NCI-H446 (cell line): ENCODE results near the gene POLL.
"Not testable (repeated sequence)": the region's sequence is repeated elsewhere in the genome, so short reads cannot be mapped to it uniquely, and the experiment has no call there.

Experiments used
- DNase-seq, 2 experiments: peaks; one replicate each; lab custom pipeline; 2025; lab: John Stamatoyannopoulos, UW

POLL gene

DNA sequence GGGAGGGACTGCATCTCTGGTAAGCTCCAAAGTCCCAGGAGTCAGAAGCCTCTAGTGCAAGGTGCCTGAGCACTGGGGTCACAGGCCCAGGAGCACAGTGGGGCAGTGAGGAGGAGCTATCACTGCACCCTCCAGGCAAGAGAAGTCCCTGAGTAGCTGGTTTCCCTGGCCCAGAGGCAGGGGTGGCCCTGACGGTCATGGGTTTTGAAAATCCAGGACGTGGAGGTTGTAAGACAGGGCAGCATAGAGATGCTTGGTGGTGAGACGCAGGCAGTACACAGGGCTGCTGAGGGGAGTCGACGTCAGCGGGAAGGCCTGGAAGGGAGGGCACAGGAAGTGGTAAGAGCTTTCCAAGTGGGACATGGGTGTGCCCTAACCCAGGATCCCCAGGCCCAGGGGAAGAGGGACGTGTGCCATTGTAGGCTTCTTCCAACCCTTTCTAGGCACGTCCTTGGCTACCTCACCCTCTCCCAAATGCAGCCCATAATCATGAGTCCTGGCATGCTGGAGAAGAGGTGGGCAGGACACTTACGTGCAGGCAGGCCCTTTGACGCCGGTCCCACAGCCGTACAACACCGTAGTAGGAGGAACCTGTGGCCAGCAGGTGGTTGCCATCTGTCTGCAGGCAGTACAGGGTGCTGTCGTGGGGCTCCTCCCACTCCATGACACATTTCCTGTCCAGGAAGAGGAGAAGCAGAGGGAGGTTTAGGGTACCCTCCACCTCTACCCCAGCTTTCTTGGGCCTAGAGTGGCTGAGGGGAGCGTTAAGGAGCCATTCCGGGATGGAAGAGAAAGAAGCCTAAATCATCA is 23.2 kb upstream of the POLL start:
- DNase-seq: no peak

DNA sequence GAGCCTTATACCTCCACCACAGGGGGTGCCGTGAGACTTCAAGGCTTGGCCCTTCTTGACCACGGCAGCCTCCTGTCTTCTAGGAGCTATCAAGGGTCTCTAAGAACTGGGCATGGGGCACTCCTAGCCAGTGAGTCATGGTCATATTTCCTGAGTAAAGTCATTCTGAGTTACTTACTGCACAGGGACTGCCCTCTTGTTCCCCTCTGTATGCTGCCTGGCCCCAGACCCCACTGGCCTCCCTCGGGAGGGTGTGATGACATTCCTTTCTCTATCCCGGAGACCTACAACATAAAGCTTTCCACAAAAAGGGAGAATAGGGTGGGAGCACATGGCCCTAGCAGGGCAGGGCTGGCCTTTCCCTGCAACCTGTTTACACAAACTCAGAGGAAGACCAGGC is 21.4 kb upstream of the POLL start:
- no peak for DNase-seq

DNA sequence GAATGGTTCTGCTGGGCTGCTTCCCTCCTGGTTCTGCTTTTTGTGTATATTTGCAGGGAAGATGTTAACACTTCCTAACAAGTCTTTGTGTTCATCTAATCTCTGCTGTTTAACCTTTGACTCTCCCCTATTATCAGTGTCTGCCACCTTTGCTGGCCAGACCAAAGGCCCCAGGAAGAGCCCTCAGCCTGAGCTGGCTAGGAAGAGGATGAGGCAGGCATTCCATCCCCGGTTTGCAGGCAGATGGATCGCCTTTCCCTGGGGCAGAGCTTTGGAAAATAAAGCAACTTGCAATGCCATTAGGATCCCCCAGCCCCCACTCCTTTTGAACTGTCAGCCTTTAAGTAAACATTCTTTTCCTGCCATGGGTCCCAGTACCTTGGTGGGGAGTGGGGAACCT is 19.1 kb upstream of the POLL start:
- DNase-seq: no peak

DNA sequence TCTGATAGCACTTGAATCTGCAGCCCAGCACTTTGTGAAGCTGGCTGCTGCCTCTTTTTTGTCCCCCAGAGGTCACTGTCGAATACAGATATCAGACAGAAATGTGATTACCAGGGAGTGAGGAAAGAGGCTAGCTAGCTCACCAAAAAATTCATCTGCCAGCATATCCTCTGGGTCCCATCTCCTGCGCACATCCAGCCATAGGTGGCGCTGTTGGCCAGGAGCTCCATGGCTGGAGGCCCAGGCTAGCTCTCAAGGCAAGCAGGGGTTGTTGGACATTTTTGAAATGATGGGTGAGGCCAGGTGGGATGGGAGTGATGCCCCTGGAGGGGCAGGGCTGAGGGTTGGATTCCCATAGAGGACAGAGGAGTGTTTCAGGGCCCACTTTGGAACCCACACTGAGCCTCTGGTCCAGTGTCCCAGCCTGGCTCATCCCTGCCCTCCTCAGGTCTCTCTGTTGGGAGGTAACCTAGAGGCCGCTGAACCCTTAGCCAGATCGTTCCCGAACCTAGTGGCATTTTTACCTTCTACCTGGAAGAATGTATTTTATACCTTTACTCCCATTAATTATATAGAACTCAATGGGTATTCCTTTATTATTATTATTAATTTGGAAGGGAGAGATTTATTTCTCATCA is 14.8 kb upstream of the POLL start:
- DNase-seq: peak; percentile 42 to 65

DNA sequence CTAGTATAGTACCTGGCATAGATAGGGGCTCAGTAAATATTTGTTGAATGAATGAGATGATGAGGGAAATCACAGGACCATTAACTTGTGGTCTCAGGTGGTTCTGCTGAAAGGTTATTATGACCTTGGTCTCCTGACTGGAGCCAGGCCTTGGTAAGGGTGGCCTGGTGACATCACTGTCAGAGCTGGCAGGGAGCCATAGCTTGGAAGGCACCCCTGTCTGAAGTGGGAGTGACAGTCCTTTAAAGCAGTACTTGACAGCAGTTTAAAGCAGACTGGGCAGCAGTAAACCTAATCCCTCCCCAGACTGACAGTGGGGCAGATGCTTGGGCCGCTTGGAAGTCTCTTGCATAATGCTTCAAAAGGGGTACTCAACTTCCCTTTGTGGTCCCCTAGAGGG is 13.5 kb upstream of the POLL start:
- DNase-seq: no peak

DNA sequence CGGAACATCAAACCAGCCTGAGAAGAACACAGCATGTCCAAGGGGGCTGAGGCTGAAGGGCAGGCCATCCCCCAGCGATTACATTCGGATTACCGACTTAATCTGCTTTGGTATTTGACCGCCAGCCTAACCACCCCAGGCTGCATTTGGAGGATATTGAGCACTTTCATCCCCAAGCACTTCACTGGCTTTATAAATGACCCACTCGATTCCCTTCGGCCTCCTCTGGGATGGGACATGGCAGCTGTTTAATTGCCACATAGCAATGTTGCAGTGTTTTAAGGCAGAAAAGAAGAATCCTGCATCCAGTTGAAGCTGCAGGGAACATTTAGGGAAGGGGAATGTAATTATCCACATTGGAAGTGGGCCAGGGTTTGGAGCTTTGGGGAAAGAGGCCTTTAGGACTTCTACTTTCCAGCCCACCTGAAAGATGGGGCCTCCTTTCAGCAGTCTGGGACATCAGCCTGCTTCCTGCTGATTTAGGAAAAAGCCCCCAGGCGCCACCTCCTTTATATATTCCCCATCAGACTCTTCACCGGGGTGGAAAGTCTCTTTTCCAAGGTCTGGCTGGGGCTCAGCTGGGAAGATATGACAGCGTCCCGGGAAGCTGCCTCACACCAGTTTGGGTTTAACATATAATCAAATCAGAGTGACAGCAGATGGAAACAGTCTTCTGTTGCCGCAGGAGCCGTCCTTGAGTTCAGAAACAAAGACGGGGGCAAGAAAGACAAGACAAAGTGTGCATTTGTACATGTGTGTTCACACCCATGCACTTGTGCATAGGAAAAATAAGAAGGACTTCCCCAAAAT is 9.2 kb upstream of the POLL start:
- no peak for DNase-seq

DNA sequence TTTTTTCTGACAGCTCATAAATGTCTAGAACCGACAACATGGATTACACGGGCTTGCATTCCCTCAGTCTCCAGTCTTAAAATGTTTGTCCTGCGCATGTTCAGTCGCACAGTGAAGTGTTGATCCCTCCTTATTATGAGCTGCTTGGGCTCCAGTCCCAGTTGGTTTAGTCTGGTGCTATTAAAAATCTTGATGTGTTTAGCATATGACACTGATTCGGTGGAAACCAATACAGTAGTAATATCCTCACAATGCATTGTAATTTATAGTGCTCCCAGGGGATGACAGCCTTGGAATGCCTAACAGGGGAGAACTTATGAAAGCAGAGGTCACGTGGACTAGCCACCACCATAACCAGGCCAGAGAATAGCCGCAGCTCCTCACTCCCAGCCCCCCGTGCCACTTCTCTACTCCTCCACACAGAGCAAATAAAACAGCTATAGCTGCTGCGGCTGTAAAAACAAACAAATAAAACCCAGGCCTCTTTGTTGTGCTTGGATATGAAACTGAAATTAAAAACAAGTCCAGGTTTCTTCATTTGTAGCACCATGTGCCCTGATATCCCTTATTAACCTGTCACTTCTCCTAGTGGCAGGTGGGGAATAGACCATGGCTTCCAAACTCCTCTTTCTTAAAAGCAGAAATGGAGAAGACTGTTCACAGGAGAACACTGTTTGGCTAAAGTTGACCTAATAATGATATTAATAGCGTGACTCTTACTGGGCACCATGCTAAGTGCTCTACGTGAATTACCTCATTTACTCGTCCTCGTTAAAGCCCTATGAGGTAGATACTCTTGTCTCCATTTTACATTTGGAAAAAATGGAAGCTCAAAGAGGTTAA is 7.8 kb upstream of the POLL start:
- no peak for DNase-seq

DNA sequence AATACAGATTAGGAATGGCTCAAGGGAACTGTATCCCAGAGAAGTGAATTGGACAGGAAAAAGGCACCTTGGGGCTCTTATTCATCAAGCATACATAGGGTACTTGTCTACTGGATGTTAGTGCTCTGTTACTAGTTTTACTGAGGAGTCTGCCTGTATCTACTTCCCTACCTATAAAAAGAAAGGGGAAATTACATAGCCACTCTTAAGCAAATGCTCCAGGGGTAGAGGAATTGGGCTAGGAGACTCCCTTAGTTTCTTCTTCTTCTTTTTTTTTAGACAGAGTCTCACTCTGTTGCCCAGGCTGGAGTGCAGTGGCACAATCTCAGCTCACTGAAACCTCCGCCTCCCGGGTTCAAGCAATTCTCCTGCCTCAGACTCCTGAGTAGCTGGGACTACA is 5.3 kb upstream of the POLL start:
- not testable (repeated sequence) for DNase-seq

DNA sequence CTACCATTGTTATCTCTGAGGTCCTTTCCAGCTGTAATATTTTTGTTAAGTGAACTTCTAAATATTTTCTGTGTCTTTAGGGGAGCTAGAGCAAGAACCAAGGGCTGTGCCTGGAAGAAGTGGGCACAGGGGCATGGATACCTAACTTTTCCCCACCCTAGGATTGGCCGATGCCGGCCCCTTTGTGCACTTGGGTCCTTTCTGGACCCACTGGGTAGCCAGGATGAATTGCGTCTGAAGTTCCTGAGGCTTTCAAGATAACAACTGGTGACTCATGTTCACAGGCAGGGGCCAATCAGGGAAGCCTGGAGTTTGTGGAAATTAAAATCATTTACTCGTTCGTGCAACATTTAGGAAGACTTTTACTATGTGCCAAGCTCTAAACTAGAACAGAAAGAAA is 822 bp upstream of the POLL start:
- no peak for DNase-seq

DNA sequence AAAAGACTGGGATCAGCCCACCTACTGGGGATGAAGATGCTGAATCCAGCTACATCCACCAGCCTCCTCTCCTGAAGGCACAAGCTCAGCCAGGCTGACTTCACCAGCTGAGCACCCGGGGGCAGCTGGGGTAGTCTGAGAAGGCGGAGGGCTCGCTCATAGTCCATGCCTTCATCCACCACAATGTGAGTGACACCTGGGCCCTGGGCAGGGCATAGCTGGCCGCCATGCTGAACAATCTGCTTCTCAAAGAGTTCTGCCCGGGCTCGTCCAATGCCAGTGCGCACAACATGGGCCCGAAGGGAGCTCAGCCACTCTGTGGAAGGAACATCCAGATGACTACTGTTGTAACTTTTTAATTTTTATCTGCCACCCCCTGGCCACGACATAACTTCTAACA is 2.2 kb downstream of the POLL start:
- no peak for DNase-seq

DNA sequence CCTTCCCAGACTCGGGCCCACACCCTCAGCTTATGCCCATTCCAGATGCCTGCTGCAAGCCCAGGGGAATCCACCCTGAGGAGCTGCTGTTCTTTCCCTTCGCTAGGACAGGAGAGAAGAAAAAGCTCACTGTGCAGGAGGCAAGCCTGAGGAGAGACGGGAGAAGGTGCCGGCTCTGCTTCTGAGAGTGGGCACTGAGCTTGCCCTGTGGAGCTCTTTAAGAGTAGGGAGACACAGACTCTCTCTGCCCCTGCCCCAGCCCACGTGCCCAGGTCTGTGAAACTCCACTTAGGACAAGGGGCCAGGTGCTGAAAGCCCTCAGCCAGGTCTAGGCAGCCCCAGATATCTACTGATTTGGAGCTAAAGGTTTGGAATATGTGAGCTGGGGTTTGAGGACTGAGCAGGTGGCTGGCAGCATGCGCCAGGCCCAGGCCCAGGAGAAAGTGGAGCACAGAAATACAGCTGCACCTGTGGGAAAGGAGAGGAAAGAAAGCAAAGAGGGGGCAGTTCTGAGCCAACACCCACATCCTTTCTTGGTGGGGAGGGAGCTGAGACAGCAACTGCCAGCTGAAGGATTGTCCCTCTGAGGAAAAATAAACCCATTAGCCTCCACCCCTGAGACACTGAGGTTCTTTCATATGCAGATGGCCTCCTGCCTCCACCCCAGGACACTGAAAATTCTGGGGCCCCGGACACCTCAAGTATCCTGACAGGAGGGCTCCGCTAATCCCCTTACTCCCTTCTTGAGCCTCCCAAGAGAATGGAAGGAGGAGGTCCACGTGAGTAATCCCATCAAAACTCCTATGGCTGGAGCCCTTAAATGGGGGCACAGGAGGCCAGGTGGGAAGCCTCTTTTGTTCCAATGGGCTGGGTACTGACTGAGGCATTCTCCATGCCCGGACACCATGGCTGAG is 7.3 kb downstream of the POLL start:
- DNase-seq: no peak

DNA sequence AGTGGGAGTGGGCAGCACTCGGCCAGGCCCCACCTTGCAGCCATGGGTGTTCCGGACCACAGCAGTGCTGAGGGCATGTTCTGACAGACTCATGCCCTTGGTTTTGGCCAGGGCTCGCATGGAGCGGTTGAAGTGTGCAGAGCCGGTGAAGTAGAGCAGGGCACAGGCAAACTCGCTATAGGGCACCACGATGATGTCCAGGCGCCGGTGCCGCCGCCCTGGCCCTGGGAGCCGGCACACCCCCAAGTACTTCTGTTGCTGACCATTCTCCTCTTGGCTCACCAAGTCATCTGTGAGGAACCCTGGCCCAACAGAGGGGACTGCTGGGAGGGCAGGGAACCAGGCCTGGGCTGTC is 8.6 kb downstream of the POLL start:
- DNase-seq: no peak

DNA sequence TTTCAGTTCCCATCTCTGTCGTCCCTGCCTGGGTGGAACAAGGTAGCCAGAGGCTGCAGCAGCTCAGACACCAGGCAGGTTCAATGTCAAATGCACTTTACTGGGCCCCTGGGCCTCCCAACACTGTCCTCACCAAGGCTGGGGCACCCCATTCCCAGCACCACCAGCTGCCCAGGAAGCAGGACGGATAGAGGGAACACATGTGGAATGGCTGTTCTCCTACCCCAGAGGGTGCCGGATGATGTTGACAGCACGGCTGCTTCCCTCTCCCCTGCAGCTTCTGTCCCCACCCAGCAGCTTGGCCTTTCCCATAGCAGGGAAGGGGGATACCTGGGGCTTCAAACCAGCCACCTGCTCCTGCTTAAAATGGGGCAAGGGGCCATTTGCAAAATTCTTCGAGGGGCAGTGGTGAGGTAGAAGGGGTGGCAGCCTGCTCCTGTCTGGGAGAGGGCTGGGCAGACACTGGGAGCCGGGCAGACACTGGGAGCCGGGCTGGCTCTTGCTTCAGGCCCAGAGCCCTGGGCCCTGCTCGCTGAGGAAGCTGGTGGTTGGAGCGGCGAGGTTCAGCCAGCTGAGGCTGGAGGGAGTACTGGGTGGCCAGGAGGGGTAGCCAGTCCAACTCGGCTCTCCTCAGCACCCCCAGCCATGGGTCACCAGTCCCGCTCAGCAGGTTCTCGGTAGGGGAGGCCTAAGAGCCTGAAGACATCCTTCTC is 9.1 kb downstream of the POLL start:
- DNase-seq: no peak

DNA sequence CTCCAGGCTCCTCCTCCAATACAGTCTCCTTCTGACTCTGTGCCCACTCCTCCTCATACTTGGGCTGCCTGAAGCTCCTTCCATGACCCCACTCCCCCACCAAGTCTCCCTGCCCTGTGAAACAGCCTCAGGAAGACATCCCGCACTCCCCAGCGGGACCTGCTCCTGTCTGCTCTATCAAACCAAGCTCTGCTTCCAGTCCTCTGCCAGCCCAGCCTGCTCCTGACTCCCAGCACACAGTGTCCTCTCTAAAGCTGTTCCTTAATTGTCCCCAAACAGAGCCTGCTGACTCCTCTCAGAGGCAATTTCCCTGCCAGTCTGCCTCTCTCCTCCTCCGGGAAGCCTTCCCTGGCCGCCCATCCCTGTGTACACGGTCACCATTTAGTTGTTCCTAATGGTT is 9.9 kb downstream of the POLL start:
- no peak for DNase-seq

DNA sequence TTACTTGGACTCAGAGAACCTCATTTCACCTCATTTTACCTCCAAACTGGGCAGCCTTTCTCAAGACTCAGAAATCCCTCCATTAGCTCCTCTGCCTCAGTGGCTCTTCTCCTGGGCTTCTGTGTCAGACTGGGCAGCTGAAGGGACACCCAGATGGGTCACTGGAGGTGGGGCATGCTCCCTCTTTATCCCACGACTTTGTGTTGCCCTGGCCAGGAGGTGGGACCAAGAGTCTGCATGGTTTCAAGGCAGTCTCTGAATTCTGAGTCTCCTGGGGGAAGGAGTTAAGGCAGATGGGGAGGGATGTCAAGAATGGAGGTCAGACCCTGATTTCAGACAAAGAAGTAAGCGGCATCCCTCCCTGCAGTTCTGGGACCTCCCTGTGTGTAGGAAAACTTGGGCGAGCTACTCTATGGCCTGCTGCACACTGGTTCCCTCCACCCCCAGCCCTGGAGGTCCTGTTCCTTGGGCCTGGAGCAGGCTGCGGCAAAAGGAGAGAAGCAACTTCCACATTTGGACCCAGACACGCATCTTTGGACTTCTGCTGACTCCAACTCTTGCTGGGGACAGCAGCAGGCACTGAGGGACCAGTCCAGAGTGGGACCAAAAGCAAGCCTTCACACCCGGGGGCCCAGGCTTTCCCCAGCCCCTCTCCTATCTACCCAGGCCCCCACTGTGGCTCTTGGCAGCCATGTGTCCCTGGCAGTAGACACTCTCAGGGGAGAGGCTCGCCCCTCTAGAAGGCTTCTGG is 10.8 kb downstream of the POLL start:
- no peak for DNase-seq

DNA sequence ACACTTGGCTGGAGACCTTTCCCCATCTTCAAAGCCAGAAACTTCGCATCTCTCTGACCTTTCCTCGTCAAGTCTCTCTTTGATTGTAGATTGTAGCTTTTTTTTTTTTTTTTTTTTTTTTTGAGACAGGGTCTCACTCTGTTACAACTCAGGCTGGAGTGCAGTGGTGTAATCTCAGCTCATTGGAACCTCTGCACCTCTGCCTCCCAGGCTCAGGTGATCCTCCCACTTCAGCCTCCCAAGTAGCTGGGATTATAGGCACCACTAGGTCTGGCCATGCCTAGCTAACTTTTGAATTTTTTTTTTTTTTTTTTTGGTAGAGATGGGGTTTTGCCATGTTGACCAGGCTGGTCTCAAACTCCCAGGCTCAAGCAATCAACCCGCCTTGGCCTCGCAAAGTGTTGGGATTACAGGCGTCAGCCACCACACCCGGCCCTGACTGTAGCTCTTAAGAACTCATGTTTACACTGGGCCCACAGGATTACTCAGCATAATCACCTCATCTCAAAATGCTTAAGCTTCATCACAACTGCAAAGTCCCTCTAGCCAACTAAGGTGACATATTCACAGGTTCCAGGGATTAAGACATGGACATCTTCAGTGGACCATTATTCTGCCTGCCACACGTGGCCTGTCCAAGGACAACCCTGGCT is 11.7 kb downstream of the POLL start:
- no peak for DNase-seq

DNA sequence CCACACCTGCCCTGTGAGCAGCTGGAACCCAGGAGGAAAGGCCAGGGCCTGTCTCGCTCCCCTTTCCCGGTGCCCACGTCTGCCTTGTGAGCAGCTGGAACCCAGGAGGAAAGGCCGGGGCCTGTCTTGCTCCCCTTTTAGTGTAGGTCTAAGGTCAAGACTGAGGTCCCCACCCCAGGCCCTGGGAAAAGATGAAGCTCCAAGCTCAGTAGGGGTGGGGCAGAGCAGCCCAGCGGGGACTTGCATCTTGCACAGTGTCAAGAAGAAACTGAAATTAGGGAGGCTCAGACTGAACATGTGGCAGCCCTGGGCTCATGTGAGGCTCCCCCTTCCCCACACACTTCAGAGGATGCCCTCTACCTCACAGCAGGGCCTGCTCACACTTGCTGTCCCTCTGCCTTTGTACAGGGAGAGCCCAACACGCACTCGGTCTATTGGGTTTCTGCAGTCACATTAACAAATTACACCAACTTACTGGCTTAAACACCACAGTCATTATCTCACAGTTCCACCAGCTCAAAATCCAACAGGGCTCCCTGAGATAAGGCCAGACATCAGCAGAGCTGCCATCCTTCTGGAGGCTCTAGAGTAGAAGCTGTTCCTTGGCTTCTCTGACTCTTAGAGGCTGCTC is 12.4 kb downstream of the POLL start:
- DNase-seq: no peak

DNA sequence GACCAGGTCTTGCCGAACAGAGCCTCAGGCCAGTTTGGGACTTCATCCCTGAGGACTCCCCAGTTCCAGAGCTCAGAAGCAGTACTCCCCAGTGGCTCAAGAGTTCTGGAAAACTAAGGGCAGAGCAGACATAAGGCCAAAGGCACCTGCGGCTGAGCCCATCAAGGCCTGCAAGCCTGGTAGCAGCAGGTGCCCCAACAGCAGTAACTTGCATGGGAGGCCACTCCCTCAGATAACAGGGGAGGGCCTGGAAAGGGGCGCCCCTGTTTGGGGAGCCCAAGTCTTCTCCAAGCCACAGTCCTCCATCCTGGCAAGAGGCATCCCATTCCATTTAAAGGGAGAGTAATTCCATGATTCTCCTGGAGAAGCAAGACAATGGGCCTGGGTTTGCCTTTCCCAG is 13.0 kb downstream of the POLL start:
- DNase-seq: no peak
